ENCODE results near the gene TGFBR3.

The TGFBR3 gene

DNA sequence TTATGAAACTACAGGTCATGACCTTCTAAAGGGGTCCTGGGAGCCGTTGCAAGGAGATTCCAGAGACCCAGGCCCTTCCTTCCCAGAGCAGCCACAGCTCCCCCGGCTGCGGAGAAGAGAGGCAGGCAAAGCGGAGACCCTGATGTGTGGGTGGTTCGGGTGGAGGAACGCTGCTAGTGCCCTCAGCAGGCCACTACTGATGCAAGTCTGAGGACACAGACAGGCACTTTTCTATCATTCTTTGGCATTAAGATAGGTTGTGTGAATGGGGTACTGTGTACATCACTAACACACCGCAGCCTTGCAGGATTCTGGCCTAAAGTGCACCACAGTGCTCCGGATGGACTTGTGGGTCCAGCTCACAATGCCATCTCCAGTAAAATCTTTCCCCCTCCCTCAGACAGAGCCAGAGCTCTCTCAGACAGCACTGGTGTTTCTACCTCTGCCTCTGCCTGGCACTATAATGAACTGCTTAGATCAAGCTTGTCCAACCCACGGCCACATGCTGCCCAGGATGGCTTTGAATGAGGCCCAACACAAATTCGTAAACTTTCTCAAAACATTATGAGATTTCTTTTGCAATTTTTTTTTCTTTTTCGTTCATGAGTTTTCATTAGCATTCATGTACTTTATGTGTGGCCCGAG, 121.4 kb downstream of the TGFBR3 start:
- no peak for DNase-seq

GRCh38 chr1:91763252-91763651, 122.7 kb downstream of the TGFBR3 start:
- DNase-seq = no peak

DNA sequence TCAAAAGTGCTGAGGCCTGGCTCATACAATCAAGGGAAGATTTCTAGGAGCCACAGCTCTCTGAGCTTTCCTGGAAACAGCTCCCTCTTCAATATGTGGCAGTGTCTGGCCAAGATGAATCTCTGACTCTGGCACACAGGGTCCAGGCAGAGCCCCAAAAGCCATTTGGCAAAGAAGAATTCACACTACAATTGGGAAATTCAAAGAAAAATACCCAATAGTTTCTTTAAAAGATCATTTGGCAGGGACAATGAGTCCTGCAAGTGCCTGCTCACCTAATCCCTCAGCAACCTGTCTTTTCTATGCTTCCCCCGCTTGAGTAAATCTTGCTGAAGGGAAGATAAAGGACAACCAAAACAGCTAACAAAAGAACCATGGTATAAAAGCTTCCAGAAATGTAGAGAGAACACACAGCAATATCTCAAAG, 124.6 kb downstream of the TGFBR3 start:
- peak in 1 of 56 donors; percentile 5 for DNase-seq

DNA sequence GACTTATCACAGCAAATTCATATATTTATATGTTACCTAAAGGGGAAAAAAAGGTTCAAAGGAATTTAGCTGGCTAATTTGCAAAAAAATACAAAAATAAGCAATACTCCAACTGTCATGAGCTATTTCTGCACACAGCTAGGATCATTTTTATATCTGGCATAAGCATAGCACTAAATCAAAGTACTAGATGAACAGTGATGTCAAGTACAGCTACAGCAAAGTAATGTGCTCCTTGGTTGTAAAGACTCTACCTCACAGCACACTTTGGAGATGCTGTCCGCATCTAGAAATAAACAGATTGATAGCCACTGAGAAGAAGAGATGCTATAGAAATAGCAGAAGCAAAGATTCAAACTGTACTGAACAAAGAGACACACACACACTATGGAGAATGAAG, 125.4 kb downstream of the TGFBR3 start:
- no peak for DNase-seq

- DNase-seq = peak in 3 of 56 donors; percentile 4 to 12 (median 5)
Measured at GRCh38 chr1:91759076-91759475, 126.9 kb downstream of the TGFBR3 start.

DNA sequence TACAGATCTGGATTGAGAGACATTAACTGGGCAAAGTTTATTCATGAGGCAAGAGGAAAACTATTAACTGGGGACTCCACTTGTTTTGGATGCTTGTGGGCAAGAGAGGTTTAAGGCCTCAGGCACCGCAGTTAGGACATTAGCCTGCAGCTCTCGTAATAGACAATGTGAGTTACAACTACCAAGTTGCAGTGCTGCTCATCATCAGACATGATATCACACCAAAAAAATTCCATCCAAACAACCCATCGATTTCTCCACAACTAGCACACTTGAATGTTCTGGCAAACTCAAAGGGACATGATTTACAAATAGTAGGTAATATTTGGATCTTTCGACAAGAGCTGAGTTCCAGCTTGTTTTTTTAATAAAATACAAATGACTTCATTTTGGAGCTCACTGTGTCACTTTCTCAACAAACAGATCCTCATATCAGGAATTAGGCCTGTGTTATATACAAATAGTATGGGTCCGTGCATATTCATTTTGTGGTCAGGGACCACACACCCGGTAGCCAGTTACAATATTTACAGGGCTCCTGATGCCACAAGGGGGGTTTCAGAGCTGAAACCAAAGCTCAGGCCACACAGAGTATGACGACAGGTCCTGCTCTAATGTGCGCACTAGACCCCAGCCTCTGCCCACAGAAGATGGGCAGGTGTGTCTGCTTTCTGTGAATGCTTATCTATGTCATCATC, 128.0 kb downstream of the TGFBR3 start:
- no peak for DNase-seq

GRCh38 chr1:91755702-91756287, 130.2 kb downstream of the TGFBR3 start:
- DNase-seq = no peak

DNA sequence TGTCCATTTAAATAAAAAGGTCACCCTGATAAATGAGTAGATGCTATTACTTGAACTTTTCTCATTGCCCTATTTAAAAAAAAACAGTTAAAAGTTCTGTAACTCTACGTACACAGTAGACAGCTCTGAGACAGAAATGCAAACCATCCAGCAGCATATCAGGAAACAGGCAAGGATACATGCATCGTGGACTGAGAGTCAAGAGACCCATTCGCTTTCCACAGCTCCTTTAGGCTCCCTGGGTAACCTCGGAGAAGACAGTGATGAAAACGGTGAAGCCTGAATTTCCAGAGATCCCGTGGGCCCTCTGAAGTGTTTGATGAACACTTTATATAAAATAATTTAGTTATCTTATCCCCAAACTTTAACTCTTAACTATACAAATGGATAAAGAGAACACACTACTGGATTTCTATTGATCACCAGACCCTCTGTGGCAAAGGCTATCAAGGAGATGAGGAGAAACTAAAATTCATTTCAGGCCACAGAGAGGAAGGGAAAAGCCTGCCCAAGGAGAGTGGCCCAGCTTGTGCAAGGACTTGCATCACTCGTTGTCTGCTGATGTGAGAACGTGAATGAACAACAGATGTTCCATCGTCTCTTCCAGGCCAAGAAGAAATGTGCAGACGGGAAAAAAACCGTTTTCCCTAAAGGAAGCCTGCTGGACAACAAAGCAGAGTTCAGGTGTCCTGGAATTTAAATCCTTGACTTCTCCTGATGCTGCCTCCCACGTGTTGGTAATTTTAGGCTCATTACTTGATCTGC, 131.0 kb downstream of the TGFBR3 start:
- DNase-seq = no peak

DNA sequence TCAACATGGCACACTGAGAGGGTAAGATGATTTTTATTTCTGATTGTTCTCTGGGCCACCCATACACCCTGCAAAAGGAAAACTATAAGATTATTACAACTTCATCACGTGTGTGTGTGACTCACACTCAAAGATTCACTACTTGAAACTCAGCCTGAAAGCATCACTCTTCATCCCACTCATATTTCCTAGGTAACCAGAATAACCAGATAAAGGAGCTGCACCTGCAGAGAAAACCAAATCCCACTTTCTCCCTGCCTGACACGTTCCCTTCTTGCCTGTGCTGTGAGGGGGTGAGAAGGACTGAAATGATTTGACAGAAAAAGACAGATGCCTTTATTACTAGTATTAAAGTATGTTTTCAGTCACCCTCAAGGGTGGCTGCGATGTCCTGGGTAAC, 131.6 kb downstream of the TGFBR3 start:
- peak in 18 of 56 donors; percentile 6 to 70 (median 26) for DNase-seq

- DNase-seq = no peak
Measured at GRCh38 chr1:91753878-91754277, 132.1 kb downstream of the TGFBR3 start.

DNA sequence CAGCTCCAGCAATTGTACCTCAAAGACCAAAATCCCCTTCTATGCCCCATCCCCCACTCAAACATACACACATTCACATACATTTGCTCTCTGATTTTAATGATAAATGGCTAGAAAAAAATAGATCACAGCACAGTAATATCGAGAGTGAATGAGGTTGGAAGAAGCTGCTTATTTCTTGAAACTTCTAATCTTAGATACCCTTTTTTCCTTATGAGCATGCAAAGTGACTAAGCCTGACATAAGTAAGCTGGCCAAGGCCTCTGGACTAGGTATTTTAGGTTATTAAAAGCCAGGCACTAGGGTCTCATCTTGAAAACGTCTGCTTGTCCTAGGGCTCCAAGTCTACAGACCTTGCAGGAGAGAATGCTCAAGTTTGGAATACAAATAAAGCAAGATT, 133.6 kb downstream of the TGFBR3 start:
- DNase-seq = no peak

DNA sequence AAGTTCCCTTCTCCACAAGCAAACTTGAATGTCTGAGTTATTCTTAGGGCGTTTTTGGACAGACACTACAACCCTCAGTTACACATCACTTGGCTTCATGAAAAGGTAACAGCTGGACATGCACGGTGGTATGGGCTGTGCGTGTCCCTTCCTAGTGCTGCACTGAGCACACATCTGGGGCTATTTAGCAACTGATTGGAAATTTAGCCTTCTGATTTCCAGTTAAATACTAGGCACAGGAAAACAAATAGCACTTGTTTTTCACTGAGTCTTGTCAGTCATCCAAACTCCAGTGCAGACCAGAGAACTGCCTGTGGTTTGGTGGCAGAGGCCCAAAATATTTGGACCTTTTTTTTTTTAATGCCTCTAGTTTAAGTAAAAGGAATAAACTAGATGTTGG, 134.7 kb downstream of the TGFBR3 start:
- DNase-seq = peak in 14 of 56 donors; percentile 3 to 33 (median 13)

DNA sequence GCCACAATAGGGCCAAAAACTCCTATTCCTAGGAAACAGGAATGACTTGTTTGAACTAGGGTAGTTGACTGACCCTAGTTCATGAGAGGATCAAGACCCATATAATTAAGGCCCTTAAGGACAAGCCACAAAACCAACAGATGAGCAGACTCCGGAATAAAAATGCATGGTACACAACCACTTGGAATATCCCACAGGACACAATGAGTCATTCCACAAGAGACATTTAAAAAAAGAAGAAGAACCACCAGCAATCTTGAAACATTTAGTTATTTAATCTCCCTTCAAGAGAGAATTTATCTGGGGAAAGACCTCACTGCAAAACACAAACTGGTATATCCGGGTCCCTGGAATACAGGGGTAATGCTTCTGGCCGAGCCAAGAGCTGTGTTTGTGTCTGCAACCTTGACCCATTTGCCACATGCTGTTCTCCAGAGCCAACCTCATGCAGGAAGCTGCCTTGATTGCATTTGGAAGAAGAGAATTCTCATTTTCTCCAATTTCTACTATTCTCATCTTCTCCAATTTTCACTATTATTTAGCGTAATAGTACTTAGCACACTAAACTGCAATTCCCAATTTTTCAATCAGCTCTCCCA, 135.5 kb downstream of the TGFBR3 start:
- DNase-seq = no peak

GRCh38 chr1:91749788-91750231, 136.1 kb downstream of the TGFBR3 start:
- DNase-seq = no peak

- no peak for DNase-seq
Measured at GRCh38 chr1:91747666-91748065, 138.3 kb downstream of the TGFBR3 start.

DNA sequence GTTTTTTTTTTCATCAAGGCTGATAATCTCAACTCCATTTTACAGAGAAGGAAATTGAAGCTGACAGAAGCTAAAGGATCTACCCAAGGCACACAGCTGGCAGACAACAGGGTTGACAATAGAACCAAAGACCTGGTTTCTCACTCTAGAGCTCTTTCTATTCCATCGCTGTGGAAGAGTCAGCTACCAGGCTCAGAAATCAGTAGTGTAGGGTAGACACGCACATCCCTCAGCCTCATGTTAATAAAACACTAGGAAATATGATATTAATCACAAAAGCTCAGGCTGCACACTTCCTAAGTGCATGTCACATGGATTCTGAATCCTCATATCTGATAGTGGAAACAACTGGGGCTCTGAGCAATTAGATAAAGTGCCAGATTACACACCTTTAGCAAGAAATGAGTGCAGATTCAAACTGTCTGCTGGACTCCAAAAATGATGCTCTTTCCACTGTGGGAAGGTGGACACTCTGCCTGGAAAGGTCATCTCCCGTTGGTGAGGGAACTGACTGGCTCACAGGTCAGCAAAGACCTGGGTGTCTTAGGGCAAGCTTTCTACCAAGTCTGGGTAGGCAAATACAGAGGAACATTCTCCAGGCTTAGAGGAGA, 139.1 kb downstream of the TGFBR3 start:
- DNase-seq = no peak

DNA sequence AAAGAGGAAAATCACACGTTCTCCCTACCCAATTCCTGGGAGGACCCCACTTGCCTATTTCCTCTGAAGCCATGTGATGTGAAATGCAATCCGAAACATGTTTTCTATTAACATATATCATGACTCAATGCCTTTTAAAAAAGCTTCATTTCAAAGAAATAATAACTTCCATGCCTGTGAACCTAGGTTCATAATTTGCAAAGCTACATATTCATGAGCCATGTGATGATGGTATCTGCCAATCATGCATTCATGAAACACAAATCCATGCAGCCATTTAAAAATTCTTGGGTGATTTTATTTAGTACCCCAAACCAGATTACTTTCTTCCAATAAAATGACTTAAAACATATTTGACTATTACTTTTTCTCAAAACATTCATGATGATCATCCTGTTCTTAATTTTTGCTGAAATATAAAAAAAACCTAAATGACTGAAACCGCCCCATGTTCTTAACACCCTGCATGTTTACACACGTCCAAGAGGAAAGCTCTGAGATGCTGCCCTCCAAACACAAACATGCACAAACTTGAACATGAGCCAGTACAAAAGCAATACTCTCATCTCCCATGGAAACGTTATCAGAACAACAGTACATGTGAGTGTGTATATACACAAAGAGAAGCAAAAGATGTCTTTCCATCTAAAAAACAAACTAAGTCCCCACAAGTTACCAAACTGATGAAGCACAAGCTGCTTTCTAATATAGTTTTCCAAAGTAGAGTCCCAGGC, 140.1 kb downstream of the TGFBR3 start:
- no peak for DNase-seq

GRCh38 chr1:91744953-91745639, 140.9 kb downstream of the TGFBR3 start:
- DNase-seq = no peak

DNA sequence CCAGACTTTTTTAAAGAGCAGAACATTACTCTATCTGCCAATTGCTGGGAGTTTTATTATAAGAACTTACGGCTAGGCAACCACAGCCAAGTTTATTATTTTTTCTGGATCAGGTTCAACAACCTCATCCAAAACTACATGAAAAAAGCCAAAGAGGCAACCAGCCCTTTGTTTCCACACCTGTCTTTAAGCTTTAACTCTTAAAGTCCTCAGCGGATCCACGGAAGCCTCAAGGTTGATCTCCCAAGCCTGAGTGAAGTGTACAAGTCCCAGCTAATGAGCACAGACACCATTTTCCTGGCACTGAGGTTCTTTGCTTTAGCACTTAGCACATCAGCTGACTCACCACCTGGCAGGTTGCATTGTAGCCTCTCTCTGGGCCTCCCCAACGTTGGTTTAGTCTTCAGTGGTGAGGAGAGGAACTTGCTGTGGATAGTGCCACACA, 143.1 kb downstream of the TGFBR3 start:
- DNase-seq = no peak

GRCh38 chr1:91741906-91742305, 144.0 kb downstream of the TGFBR3 start:
- DNase-seq = no peak
